ENCODE data around the gene APBA3. TPM values are rescaled to one million over a fixed set of nuclear protein-coding genes. Genes with fewer than 3 reads are reported as not detected.

Gene APBA3
- total and polyA plus RNA-seq, 11 donors = 8.8 to 28.7 (median 13.8) TPM

- ATAC-seq (no peak), DNase-seq (no peak)
- TF ChIP-seq CTCF (IDR thresholded peaks at IDR 0.05) = no peak
- no peak for TF ChIP-seq POLR2A (IDR thresholded peaks at IDR 0.05)
- H3K27ac ChIP-seq = no peak overlapping the region
- peaks cover 0 to 2% (median 0%) of the 10 kb centered on the region in 9 donors for H3K27me3 ChIP-seq
- no peak overlapping the region for H3K4me3 ChIP-seq
- WGBS, 4 donors = 92 to 95% (median 93%) methylated on average over 20 to 30 of the region's 30 CpGs
- H3K4me1 ChIP-seq = no peaks in the 10 kb centered on the region
- intact Hi-C loops (cut with DNase I) = no loop called here
- H3K36me3 ChIP-seq = peaks cover 0 to 52% (median 40%) of the 10 kb centered on the region in 9 donors
- no peaks in the 10 kb centered on the region for H3K9me3 ChIP-seq
Measured at GRCh38 chr19:3751236-3751635, 10.3 kb downstream of the APBA3 start.

- Histone ChIP-seq H3K27me3 (peaks cover 0 to 4% (median 0%) of the 10 kb centered on the region in 9 donors), H3K9me3 (no peaks in the 10 kb centered on the region), H3K27ac (no peak overlapping the region), H3K36me3 (peaks cover 0 to 52% (median 38%) of the 10 kb centered on the region in 9 donors), H3K4me1 (no peaks in the 10 kb centered on the region), H3K4me3 (no peak overlapping the region)
- WGBS, 4 donors = 95 to 100% (median 98%) methylated on average over 1 to 2 of the region's 2 CpGs
- no peak for DNase-seq
- intact Hi-C loops (cut with DNase I) = no loop called here
- TF ChIP-seq CTCF (IDR thresholded peaks at IDR 0.05) (no peak), POLR2A (IDR thresholded peaks at IDR 0.05) (no peak)
- no peak for ATAC-seq
Measured at GRCh38 chr19:3750211-3750610, 11.3 kb downstream of the APBA3 start.

GRCh38 chr19:3748965-3749364, 12.5 kb downstream of the APBA3 start:
- no peak overlapping the region for H3K27ac ChIP-seq
- no peak overlapping the region for H3K4me3 ChIP-seq
- 79 to 88% (median 86%) methylated on average over 8 of the region's 8 CpGs for WGBS, 4 donors
- intact Hi-C loops (cut with DNase I) = no loop called here
- ATAC-seq (no peak), DNase-seq (no peak)
- H3K4me1 ChIP-seq = no peaks in the 10 kb centered on the region
- H3K27me3 ChIP-seq = peaks cover 0 to 4% (median 0%) of the 10 kb centered on the region in 9 donors
- peaks cover 0 to 48% (median 34%) of the 10 kb centered on the region in 9 donors for H3K36me3 ChIP-seq
- TF ChIP-seq CTCF (IDR thresholded peaks at IDR 0.05) (no peak), POLR2A (IDR thresholded peaks at IDR 0.05) (no peak)
- H3K9me3 ChIP-seq = no peaks in the 10 kb centered on the region

GRCh38 chr19:3746371-3747056, 15.0 kb downstream of the APBA3 start:
- Histone ChIP-seq H3K9me3 (no peaks in the 10 kb centered on the region), H3K27me3 (peaks cover 0 to 4% (median 0%) of the 10 kb centered on the region in 9 donors), H3K36me3 (peaks cover 0 to 23% (median 15%) of the 10 kb centered on the region in 9 donors), H3K4me1 (no peaks in the 10 kb centered on the region), H3K4me3 (no peak overlapping the region), H3K27ac (no peak overlapping the region)
- WGBS, 4 donors = 67 to 73% (median 68%) methylated on average over 30 to 31 of the region's 31 CpGs
- no peak for DNase-seq
- no peak for ATAC-seq
- intact Hi-C loops (cut with DNase I) = no loop called here
- TF ChIP-seq POLR2A (IDR thresholded peaks at IDR 0.05) (no peak), CTCF (IDR thresholded peaks at IDR 0.05) (no peak)

Measured in heart left ventricle (tissue), 16 donors.